GM18907 (cell line): ENCODE results near the gene SPRR2A.
"Not testable (repeated sequence)": the region's sequence is repeated elsewhere in the genome, so short reads cannot be mapped to it uniquely, and the experiment has no call there.

Experiments used
- ATAC-seq: cut with Tn5 transposase; IDR thresholded peaks from one replicate; pipeline ENCODE4 v1.9.1; 2021; ENCODE audit warnings: mild to moderate bottlenecking, moderate library complexity; ENCODE audit not compliant: unreplicated experiment

Gene SPRR2A

DNA sequence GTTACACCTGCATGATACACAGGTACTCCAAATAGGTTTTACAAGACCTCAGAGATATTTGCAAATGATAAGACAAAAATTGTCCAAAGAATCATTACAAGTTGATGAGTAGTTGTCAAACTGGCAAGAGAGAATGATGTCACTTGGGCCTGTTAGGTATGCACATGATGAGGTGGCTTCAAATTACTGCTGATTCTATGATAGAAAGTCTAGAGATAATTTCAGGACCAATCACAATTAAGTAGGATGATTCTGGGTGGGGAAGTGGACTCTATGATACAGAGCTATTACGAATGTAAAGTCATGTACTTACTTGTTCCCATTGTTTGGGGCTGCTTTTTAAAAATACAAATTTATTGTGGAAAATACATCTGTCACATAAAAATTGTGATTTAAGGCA lies 31.5 kb downstream of the SPRR2A start:
- ATAC-seq: no peak

DNA sequence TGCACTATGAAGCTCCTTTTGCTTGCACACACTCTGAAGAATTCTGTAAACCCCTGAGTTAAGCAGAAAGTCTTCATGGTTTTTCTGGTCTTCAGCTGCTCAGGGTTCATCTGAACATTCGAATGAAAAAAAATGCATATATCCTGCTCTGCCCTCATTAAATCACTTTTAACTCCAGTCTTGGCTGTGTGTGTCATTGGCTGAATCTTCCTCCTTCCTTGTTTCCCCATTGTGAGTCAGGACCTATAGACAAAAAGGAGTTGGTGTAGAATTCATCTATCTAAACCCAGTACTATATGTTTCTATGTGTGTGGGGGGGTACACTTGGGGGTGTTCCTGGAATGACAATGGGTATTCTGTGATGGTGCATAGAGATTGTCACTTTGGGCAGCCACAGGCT lies 32.9 kb downstream of the SPRR2A start:
- no peak for ATAC-seq

DNA sequence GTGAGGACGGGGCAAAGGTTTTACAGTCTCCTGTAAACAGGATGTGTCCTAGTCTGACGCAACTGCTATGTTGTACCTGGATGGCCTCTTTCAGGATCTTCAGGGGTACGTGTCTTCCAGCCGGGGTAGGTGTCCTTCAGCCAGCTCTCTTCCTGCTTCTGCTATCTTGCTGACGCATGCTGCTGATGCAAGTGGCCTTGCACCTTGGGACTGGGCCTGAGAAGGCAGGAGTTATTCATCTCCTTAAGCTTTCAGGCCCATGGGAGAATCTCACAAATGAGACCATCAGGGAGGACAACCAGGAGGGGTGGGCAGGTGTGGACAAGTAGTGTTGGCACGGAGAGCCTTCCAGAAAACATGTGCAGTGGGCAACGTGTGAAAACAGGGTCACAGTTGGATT lies 34.2 kb downstream of the SPRR2A start:
- no peak for ATAC-seq

DNA sequence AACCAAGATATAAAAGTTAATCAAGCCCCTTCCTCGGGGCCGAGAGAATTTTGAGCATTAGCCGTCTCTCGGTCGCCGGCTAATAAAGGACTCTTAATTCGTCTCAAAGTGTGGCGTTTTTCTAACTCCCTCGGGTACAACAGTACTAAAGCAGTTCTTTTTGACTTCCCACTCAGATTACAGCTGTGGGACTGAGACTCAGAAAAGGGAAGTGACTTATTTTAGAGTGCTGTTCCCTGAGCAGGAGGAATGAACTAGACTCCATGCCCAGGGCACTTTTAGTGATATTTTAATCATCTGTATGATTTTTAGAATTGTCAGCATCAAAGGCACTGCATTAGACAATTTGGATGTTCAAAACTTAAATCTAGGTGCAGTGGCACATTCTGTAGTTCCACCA lies 35.0 kb downstream of the SPRR2A start:
- ATAC-seq: not testable (repeated sequence)

GRCh38 chr1:153021829-153022228 lies 35.5 kb downstream of the SPRR2A start:
- ATAC-seq: not testable (repeated sequence)

GRCh38 chr1:153011235-153011758 lies 46.0 kb downstream of the SPRR2A start:
- not testable (repeated sequence) for ATAC-seq
